ENCODE measurements around the gene DECR2. TPM values are rescaled to one million over a fixed set of nuclear protein-coding genes. Genes with fewer than 3 reads are reported as not detected.

Gene DECR2
- total and polyA plus RNA-seq, 2 of the 4 experiments (the other 2 are of a cell fraction) = 3.9 to 26.7 TPM

DNA sequence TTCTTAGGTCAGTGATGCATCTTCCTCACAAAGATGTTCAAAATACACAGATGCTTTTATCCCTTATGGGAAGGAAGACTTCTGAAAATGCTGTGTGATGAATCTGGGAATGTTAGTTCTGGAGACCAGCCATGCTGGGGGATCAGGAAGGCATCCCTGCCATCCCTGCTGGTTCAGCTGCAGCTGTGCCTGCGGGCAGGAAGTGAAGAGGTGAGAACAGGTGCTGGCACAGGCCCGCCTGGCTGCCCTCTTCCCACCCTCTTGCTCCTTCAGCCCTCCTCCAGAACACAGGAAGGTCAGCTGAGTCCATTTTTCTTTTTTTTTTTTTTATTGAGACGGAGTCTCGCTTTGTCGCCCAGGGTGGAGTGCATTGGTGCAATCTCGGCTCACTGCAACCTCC, 38.9 kb downstream of the DECR2 start:
- H2BK20ac ChIP-seq (ENCODE audit: low read depth, low read length) = no peak overlapping the region
- H2AFZ ChIP-seq (replicated peaks; ENCODE audit: low read length, poor library complexity) = no peak overlapping the region
- in situ Hi-C loops (cut with MboI; ENCODE audit: low sequenced_read_pairs) = no loop called here
- ATAC-seq (ENCODE audit: low read depth) (no peak), DNase-seq (no peak)
- peaks cover 20% of the 10 kb centered on the region for H3K9me1 ChIP-seq (ENCODE audit: insufficient read depth, low read length)
- no peak overlapping the region for H3K4ac ChIP-seq (ENCODE audit: low read depth, low read length)
- peaks cover 59% of the 10 kb centered on the region for H4K20me1 ChIP-seq (ENCODE audit: insufficient read depth, low read length)
- H3K9me3 ChIP-seq (ENCODE audit: control insufficient read depth, insufficient read depth, low read length) = no peaks in the 10 kb centered on the region
- CTCF ChIA-PET = no interaction called here
- POLR2A ChIA-PET (ENCODE audit: unreplicated experiment) = no interaction called here
- no peak overlapping the region for H2AK5ac ChIP-seq (ENCODE audit: low read depth, low read length)
- H3K79me1 ChIP-seq (ENCODE audit: low read depth in 1 of 2, low read length in 2 of 2) = peaks cover 28 to 79% of the 10 kb centered on the region in 2 experiments
- no peak overlapping the region for H3K14ac ChIP-seq (replicated peaks; ENCODE audit: low read depth, low read length)
- no peak overlapping the region for H4K5ac ChIP-seq (ENCODE audit: low read depth, low read length)
- TF ChIP-seq, protein P1, sequence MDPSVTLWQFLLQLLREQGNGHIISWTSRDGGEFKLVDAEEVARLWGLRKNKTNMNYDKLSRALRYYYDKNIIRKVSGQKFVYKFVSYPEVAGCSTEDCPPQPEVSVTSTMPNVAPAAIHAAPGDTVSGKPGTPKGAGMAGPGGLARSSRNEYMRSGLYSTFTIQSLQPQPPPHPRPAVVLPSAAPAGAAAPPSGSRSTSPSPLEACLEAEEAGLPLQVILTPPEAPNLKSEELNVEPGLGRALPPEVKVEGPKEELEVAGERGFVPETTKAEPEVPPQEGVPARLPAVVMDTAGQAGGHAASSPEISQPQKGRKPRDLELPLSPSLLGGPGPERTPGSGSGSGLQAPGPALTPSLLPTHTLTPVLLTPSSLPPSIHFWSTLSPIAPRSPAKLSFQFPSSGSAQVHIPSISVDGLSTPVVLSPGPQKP (IDR thresholded peaks at IDR 0.05; ENCODE audit: borderline replicate concordance, low read depth, low read length) = no peak
- TF ChIP-seq NFE2L2 (IDR thresholded peaks at IDR 0.05; ENCODE audit: low read depth, low read length) (no peak), RCOR1 (IDR thresholded peaks at IDR 0.05; ENCODE audit: insufficient replicate concordance, low read length) (no peak), CEBPB (IDR thresholded peaks at IDR 0.05; ENCODE audit: low read depth, low read length) (no peak), SMC3 (IDR thresholded peaks at IDR 0.05; ENCODE audit: low read depth, low read length) (no peak), RFX5 (IDR thresholded peaks at IDR 0.05; ENCODE audit: low read depth, low read length) (no peak), MAFK (IDR thresholded peaks at IDR 0.05; ENCODE audit: low read depth, low read length) (no peak), CHD1 (IDR thresholded peaks at IDR 0.05; ENCODE audit: low read depth, low read length) (no peak), MAZ (IDR thresholded peaks at IDR 0.05; ENCODE audit: borderline replicate concordance, low read depth, low read length) (no peak)
- TF ChIP-seq, protein P2, sequence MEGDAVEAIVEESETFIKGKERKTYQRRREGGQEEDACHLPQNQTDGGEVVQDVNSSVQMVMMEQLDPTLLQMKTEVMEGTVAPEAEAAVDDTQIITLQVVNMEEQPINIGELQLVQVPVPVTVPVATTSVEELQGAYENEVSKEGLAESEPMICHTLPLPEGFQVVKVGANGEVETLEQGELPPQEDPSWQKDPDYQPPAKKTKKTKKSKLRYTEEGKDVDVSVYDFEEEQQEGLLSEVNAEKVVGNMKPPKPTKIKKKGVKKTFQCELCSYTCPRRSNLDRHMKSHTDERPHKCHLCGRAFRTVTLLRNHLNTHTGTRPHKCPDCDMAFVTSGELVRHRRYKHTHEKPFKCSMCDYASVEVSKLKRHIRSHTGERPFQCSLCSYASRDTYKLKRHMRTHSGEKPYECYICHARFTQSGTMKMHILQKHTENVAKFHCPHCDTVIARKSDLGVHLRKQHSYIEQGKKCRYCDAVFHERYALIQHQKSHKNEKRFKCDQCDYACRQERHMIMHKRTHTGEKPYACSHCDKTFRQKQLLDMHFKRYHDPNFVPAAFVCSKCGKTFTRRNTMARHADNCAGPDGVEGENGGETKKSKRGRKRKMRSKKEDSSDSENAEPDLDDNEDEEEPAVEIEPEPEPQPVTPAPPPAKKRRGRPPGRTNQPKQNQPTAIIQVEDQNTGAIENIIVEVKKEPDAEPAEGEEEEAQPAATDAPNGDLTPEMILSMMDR (conservative IDR thresholded peaks at IDR 0.05; ENCODE audit: low read depth, low read length) = no peak
- 90% methylated on average over 2 of the region's 6 CpGs; no CpG with 5 or more reads in 1 of the 2 experiments for WGBS, 2 experiments (ENCODE audit: extremely low coverage in 2 of 2, insufficient read length in 1 of 2)
- H4K91ac ChIP-seq (ENCODE audit: insufficient read depth, low read depth, low read length) = no peak overlapping the region
- no peak overlapping the region for H4K8ac ChIP-seq (ENCODE audit: low read depth in 2 of 2, low read length in 2 of 2)
- no peaks in the 10 kb centered on the region for H3K27me3 ChIP-seq (ENCODE audit: control insufficient read depth, insufficient read depth, low read length)
- 0 out of 2 replicates have a peak, but pooled peaks cover 3% of the 10 kb centered on the region for H3K36me3 ChIP-seq (ENCODE audit: control insufficient read depth, insufficient read depth, low read length)
- H2AK9ac ChIP-seq (replicated peaks; ENCODE audit: low read depth, low read length, poor library complexity) = no peak overlapping the region
- H2BK5ac ChIP-seq (ENCODE audit: low read depth, low read length, poor library complexity, severe bottlenecking) = no peak overlapping the region
- no peak overlapping the region for H3K27ac ChIP-seq (ENCODE audit: insufficient read depth, low read length)
- no peak overlapping the region for H3K18ac ChIP-seq (ENCODE audit: low read depth, low read length)
- no peak overlapping the region for H3K4me2 ChIP-seq (ENCODE audit: low read depth, low read length)
- dilution Hi-C loops (cut with HindIII; ENCODE audit: low sequenced_read_pairs, unreplicated experiment) = no loop called here
- no peak overlapping the region for H2BK15ac ChIP-seq (ENCODE audit: low read depth, low read length)
- no TSS peak for BruUV-seq (replicated peaks)
- no peak overlapping the region for H3K4me3 ChIP-seq (ENCODE audit: insufficient read depth, low read depth, low read length)
- no peak overlapping the region for H3K23ac ChIP-seq (ENCODE audit: low read depth, low read length)
- intact Hi-C loops (cut with micrococcal nuclease) = no loop called here
- no peak overlapping the region for H3K9ac ChIP-seq (ENCODE audit: low read depth, low read length)
- peaks cover 4% of the 10 kb centered on the region; the same call in 1 of the 2 replicates for H3K4me1 ChIP-seq (ENCODE audit: control insufficient read depth, insufficient read depth, low read length)
- H2BK120ac ChIP-seq (ENCODE audit: low read depth, low read length) = no peak overlapping the region
- no peak overlapping the region for H3K56ac ChIP-seq (ENCODE audit: extremely low read depth, insufficient read depth, low read length)

Measured in IMR-90 (cell line).